GM18520 (cell line): ENCODE measurements around the gene TSC2.

Source experiments
- ATAC-seq: cut with Tn5 transposase; IDR thresholded peaks from one replicate; pipeline ENCODE4 v1.9.1; 2021; ENCODE audit not compliant: unreplicated experiment

The TSC2 gene

GRCh38 chr16:2042986-2043666 lies 4.7 kb upstream of the TSC2 start:
- no peak for ATAC-seq

- ATAC-seq = no peak
Observed at GRCh38 chr16:2043667-2044451, 3.9 kb upstream of the TSC2 start.

GRCh38 chr16:2044541-2044940 lies 3.2 kb upstream of the TSC2 start:
- ATAC-seq = no peak

- no peak for ATAC-seq
Observed at GRCh38 chr16:2045965-2046892, 1.6 kb upstream of the TSC2 start.

GRCh38 chr16:2046893-2047329 lies 874 bp upstream of the TSC2 start:
- ATAC-seq = no peak

GRCh38 chr16:2048116-2048543 lies 345 bp downstream of the TSC2 start:
- ATAC-seq = no peak

- no peak for ATAC-seq
Observed at GRCh38 chr16:2053211-2053610, 5.4 kb downstream of the TSC2 start.

- ATAC-seq = no peak
Observed at GRCh38 chr16:2053897-2054296, 6.1 kb downstream of the TSC2 start.

GRCh38 chr16:2054543-2055245 lies 6.9 kb downstream of the TSC2 start:
- no peak for ATAC-seq

- ATAC-seq = no peak
Observed at GRCh38 chr16:2056077-2056476, 8.3 kb downstream of the TSC2 start.

- no peak for ATAC-seq
Observed at GRCh38 chr16:2056681-2057407, 9.1 kb downstream of the TSC2 start.

GRCh38 chr16:2057438-2057837 lies 9.7 kb downstream of the TSC2 start:
- no peak for ATAC-seq

- ATAC-seq = no peak
Observed at GRCh38 chr16:2058420-2058819, 10.6 kb downstream of the TSC2 start.

- ATAC-seq = no peak
Observed at GRCh38 chr16:2058872-2059271, 11.1 kb downstream of the TSC2 start.

- no peak for ATAC-seq
Observed at GRCh38 chr16:2060346-2060745, 12.6 kb downstream of the TSC2 start.

GRCh38 chr16:2061023-2061422 lies 13.2 kb downstream of the TSC2 start:
- ATAC-seq = no peak

- ATAC-seq = no peak
Observed at GRCh38 chr16:2061526-2061925, 13.7 kb downstream of the TSC2 start.

GRCh38 chr16:2062801-2063200 lies 15.0 kb downstream of the TSC2 start:
- no peak for ATAC-seq

GRCh38 chr16:2063861-2064260 lies 16.1 kb downstream of the TSC2 start:
- no peak for ATAC-seq

- ATAC-seq = no peak
Observed at GRCh38 chr16:2064368-2064945, 16.7 kb downstream of the TSC2 start.
